ENCODE data around the gene SGSM2. TPM values are rescaled to one million over a fixed set of nuclear protein-coding genes. Genes with fewer than 3 reads are reported as not detected.
A peak's percentile ranks its signal among the peaks of the same experiment; 100 is the strongest.

SGSM2 gene
- total and polyA plus RNA-seq, 2 donors (not counting 1 experiment from before 2014, with no cell fraction given), result 139 to 181 TPM

DNA sequence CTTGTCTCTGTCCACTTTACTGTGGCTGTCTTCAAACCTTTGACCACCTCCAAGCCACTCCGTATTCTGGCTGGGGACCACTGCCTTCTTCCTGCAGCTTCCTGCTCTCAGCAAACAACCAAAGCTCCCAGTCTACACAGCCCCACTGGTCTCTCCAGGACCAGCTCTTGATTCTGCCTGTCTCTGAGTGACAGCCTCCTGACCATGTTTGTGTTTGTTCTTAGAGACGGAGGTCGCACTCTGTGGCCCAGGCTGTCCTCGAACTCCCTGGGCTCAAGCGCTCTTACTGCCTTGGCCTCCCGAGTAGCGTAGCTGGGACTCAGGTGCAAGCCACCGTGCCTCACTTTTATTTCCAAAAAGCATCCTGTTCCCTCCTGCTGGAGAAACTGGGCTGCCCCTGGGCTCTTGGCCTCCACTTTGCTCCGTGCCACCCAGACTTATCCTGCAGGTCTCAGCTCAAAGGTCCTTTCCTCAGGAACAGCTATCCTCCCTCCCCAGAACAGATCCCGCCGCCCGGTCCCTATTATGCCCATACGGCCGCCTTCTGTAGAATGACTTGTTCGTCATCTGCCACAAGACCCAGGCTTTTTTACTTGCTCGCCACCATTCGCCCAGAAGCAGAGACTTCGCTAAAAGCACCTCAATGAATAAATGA lies 54.4 kb downstream of the SGSM2 start:
- H3K9ac ChIP-seq (ENCODE audit: low read length), result peak overlapping the region; percentile 96
- H3K27ac ChIP-seq (ENCODE audit: low read length in 2 of 2), result peak overlapping the region; percentile 71 to 99
- H3K4me3 ChIP-seq (ENCODE audit: control extremely low read depth in 1 of 5, extremely low read depth in 1 of 5, insufficient read depth in 1 of 5, low read depth in 2 of 5, low read length in 4 of 5), result peak overlapping the region; percentile 35 to 85 (median 57)
- ChIA-PET CTCF (interaction anchor here (0.7 to 5.1 kb wide), 8 partner anchors 9 to 436 kb away, joined by 3 to 69 read pairs (median 4); partner anchors contain the start of gene TSR1), POLR2A (interaction anchor here (3.3 to 3.4 kb wide), 2 partner anchors 9 to 10 kb away, joined by 17 to 51 read pairs; no protein-coding TSS in a partner anchor)
- H3K9me3 ChIP-seq (ENCODE audit: control extremely low read depth in 1 of 3, control insufficient read depth in 2 of 3, insufficient read depth in 1 of 3, low read length in 2 of 3), result no peaks in the 10 kb centered on the region
- peak overlapping the region; percentile 96 for H3K4me2 ChIP-seq (replicated peaks; ENCODE audit: low read depth, low read length, poor library complexity, severe bottlenecking)
- WGBS (ENCODE audit: insufficient coverage), result 50% methylated on average over 15 of the region's 18 CpGs
- peaks cover 0 to 14% of the 10 kb centered on the region in 2 experiments for H3K36me3 ChIP-seq (replicated peaks in 1 of 2; ENCODE audit: control extremely low read depth in 1 of 2, control insufficient read depth in 1 of 2, extremely low read depth in 1 of 2, insufficient read depth in 2 of 2, low read length in 1 of 2)
- H3K4me1 ChIP-seq (ENCODE audit: control insufficient read depth in 2 of 2, insufficient read depth in 2 of 2, low read length in 2 of 2), result peaks cover 36 to 50% of the 10 kb centered on the region in 2 donors
- peaks cover 50% of the 10 kb centered on the region for H3K4me1 Mint-ChIP-seq
- peak overlapping the region; percentile 51 for H2AFZ ChIP-seq (ENCODE audit: insufficient read depth, low read depth, low read length, poor library complexity, severe bottlenecking)
- peaks cover 82% of the 10 kb centered on the region for H4K20me1 ChIP-seq (ENCODE audit: control insufficient read depth, insufficient read depth, low read length, poor library complexity, severe bottlenecking)
- peaks cover 76% of the 10 kb centered on the region for H3K79me2 ChIP-seq (ENCODE audit: control insufficient read depth, insufficient read depth, low read length)
- ATAC-seq (ENCODE audit: low read depth), result no peak
- no peaks in the 10 kb centered on the region for H3K27me3 ChIP-seq (replicated peaks in 1 of 4; ENCODE audit: control extremely low read depth in 1 of 4, control insufficient read depth in 3 of 4, insufficient read depth in 4 of 4, low read length in 3 of 4)
- peak overlapping the region; percentile 96 for H3K27ac Mint-ChIP-seq
- H3K9me3 Mint-ChIP-seq (ENCODE audit: insufficient read depth), result no peaks in the 10 kb centered on the region
- DNase-seq, result no peak
- intact Hi-C loops (cut with micrococcal nuclease), result loop anchor here (1.0 to 5.0 kb wide), 7 partner anchors 9 to 1204 kb away; partner anchors contain the start of genes METTL16, MNT, OVCA2 and SGSM2
- H3K27me3 Mint-ChIP-seq, result no peaks in the 10 kb centered on the region
- no peak for TF ChIP-seq EZH2 (IDR thresholded peaks at IDR 0.05; ENCODE audit: borderline replicate concordance, insufficient read depth, low read depth, low read length, poor library complexity, severe bottlenecking)
- TF ChIP-seq, protein P1, sequence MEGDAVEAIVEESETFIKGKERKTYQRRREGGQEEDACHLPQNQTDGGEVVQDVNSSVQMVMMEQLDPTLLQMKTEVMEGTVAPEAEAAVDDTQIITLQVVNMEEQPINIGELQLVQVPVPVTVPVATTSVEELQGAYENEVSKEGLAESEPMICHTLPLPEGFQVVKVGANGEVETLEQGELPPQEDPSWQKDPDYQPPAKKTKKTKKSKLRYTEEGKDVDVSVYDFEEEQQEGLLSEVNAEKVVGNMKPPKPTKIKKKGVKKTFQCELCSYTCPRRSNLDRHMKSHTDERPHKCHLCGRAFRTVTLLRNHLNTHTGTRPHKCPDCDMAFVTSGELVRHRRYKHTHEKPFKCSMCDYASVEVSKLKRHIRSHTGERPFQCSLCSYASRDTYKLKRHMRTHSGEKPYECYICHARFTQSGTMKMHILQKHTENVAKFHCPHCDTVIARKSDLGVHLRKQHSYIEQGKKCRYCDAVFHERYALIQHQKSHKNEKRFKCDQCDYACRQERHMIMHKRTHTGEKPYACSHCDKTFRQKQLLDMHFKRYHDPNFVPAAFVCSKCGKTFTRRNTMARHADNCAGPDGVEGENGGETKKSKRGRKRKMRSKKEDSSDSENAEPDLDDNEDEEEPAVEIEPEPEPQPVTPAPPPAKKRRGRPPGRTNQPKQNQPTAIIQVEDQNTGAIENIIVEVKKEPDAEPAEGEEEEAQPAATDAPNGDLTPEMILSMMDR (IDR thresholded peaks at IDR 0.05), result no peak
- peak overlapping the region; percentile 97 for H3K4me3 Mint-ChIP-seq
